ENCODE data around the gene URM1. TPM values are rescaled to one million over a fixed set of nuclear protein-coding genes. Genes with fewer than 3 reads are reported as not detected.

URM1 gene
- total RNA-seq (48.3 TPM), polyA plus RNA-seq (ENCODE audit: insufficient read depth in 1 of 8, insufficient read length in 8 of 8, low replicate concordance in 1 of 8) (10 to 100 TPM; 55.4 to 82.2 (median 68.5) TPM)
- long read RNA-seq, donor 1, transcript URM1-203 (5 exons, 2,650 nt), result major isoform, 15 of 40 reads
- long read RNA-seq, donor 1, partial matches to known transcripts, result 22 of 40 reads
- long read RNA-seq, donor 1, other reads (novel, unspliced or antisense), result 0 of 40 reads
- long read RNA-seq, donor 2, transcript URM1-203 (5 exons, 2,650 nt), result major isoform, 6 of 7 reads
- long read RNA-seq, donor 2, partial matches to known transcripts, result 0 of 7 reads
- long read RNA-seq, donor 2, other reads (novel, unspliced or antisense), result 0 of 7 reads
- long read RNA-seq, donor 3, transcript URM1-203 (5 exons, 2,650 nt), result major isoform, 35 of 38 reads
- long read RNA-seq, donor 3, partial matches to known transcripts, result 0 of 38 reads
- long read RNA-seq, donor 3, other reads (novel, unspliced or antisense), result 0 of 38 reads
- long read RNA-seq, donor 4, transcript URM1-203 (5 exons, 2,650 nt), result major isoform, 18 of 22 reads
- long read RNA-seq, donor 4, partial matches to known transcripts, result 0 of 22 reads
- long read RNA-seq, donor 4, other reads (novel, unspliced or antisense), result 0 of 22 reads
- long read RNA-seq, donor 5, transcript URM1-205 (5 exons, 723 nt), result minor isoform, 7 of 64 reads
- long read RNA-seq, donor 5, transcript URM1-203 (5 exons, 2,650 nt), result major isoform, 52 of 64 reads
- long read RNA-seq, donor 5, partial matches to known transcripts, result 5 of 64 reads
- long read RNA-seq, donor 5, other reads (novel, unspliced or antisense), result 0 of 64 reads
- long read RNA-seq, donor 6, transcript URM1-205 (5 exons, 723 nt), result minor isoform, 8 of 82 reads
- long read RNA-seq, donor 6, transcript URM1-203 (5 exons, 2,650 nt), result major isoform, 64 of 82 reads
- long read RNA-seq, donor 6, partial matches to known transcripts, result 0 of 82 reads
- long read RNA-seq, donor 6, other reads (novel, unspliced or antisense), result 5 of 82 reads
- long read RNA-seq, donor 7, transcript URM1-203 (5 exons, 2,650 nt), result major isoform, 28 of 32 reads
- long read RNA-seq, donor 7, partial matches to known transcripts, result 0 of 32 reads
- long read RNA-seq, donor 7, other reads (novel, unspliced or antisense), result 0 of 32 reads
- long read RNA-seq, donor 8, transcript URM1-203 (5 exons, 2,650 nt), result major isoform, 23 of 30 reads
- long read RNA-seq, donor 8, partial matches to known transcripts, result 0 of 30 reads
- long read RNA-seq, donor 8, other reads (novel, unspliced or antisense), result 0 of 30 reads
- long read RNA-seq, donor 9, transcript URM1-205 (5 exons, 723 nt), result minor isoform, 5 of 28 reads
- long read RNA-seq, donor 9, transcript URM1-203 (5 exons, 2,650 nt), result major isoform, 21 of 28 reads
- long read RNA-seq, donor 9, partial matches to known transcripts, result 0 of 28 reads
- long read RNA-seq, donor 9, other reads (novel, unspliced or antisense), result 0 of 28 reads
- long read RNA-seq, donor 10, transcript URM1-205 (5 exons, 723 nt), result minor isoform, 8 of 35 reads
- long read RNA-seq, donor 10, transcript URM1-203 (5 exons, 2,650 nt), result major isoform, 25 of 35 reads
- long read RNA-seq, donor 10, partial matches to known transcripts, result 0 of 35 reads
- long read RNA-seq, donor 10, other reads (novel, unspliced or antisense), result 0 of 35 reads
- long read RNA-seq, donor 11, transcript URM1-203 (5 exons, 2,650 nt), result major isoform, 30 of 31 reads
- long read RNA-seq, donor 11, partial matches to known transcripts, result 0 of 31 reads
- long read RNA-seq, donor 11, other reads (novel, unspliced or antisense), result 0 of 31 reads

- Histone ChIP-seq H3K9me3 (replicated peaks; ENCODE audit: control insufficient read depth, low read depth, low read length) (no peaks in the 10 kb centered on the region), H3K27me3 (ENCODE audit: control insufficient read depth, insufficient read depth, low read length) (no peaks in the 10 kb centered on the region), H3K4me3 (ENCODE audit: low read length) (peak within 1 kb of the TSS; percentile 99), H3K27ac (ENCODE audit: low read length) (peak within 1 kb of the TSS; percentile 100), H3K4me1 (ENCODE audit: control insufficient read depth, insufficient read depth, low read length) (peaks cover 20% of the 10 kb centered on the region), H3K36me3 (ENCODE audit: control insufficient read depth, insufficient read depth, low read length) (peaks cover 25% of the 10 kb centered on the region)
- DNase-seq, result peak; percentile 99
- 0% methylated on average over 40 of the region's 55 CpGs for WGBS (ENCODE audit: insufficient coverage)
Measured at GRCh38 chr9:128370752-128371629, at the start of gene URM1. URM1 (plus strand) TSS chr9:128371374; CDS start chr9:128371381, 7 bp downstream.

- H3K36me3 ChIP-seq (ENCODE audit: control insufficient read depth, insufficient read depth, low read length), result peaks cover 47% of the 10 kb centered on the region
- no peak overlapping the region for H3K27ac ChIP-seq (ENCODE audit: low read length)
- H3K9me3 ChIP-seq (replicated peaks; ENCODE audit: control insufficient read depth, low read depth, low read length), result no peaks in the 10 kb centered on the region
- peaks cover 18% of the 10 kb centered on the region for H3K4me1 ChIP-seq (ENCODE audit: control insufficient read depth, insufficient read depth, low read length)
- WGBS (ENCODE audit: insufficient coverage), result 1% methylated on average over 21 of the region's 21 CpGs
- DNase-seq, result no peak
- H3K27me3 ChIP-seq (ENCODE audit: control insufficient read depth, insufficient read depth, low read length), result no peaks in the 10 kb centered on the region
- peak overlapping the region; percentile 98 for H3K4me3 ChIP-seq (ENCODE audit: low read length)
Measured at GRCh38 chr9:128321879-128322403, 49.2 kb upstream of the URM1 start.

GRCh38 chr9:128322404-128323211, 48.6 kb upstream of the URM1 start, which contains the start of the genes COQ4 and TRUB2:
COQ4 (plus strand) TSS chr9:128322839; CDS start chr9:128322859, 20 bp downstream.
TRUB2 (minus strand) TSS chr9:128322447; CDS start chr9:128322408, 39 bp downstream.
- Histone ChIP-seq H3K36me3 (ENCODE audit: control insufficient read depth, insufficient read depth, low read length) (peaks cover 44% of the 10 kb centered on the region), H3K27me3 (ENCODE audit: control insufficient read depth, insufficient read depth, low read length) (no peaks in the 10 kb centered on the region), H3K4me1 (ENCODE audit: control insufficient read depth, insufficient read depth, low read length) (peaks cover 18% of the 10 kb centered on the region), H3K27ac (ENCODE audit: low read length) (peak within 1 kb of the TSS; percentile 99), H3K9me3 (replicated peaks; ENCODE audit: control insufficient read depth, low read depth, low read length) (no peaks in the 10 kb centered on the region), H3K4me3 (ENCODE audit: low read length) (peak within 1 kb of the TSS; percentile 98)
- DNase-seq, result peak; percentile 99
- WGBS (ENCODE audit: insufficient coverage), result 0% methylated on average over 83 of the region's 83 CpGs

GRCh38 chr9:128323212-128323730, 47.9 kb upstream of the URM1 start:
- WGBS (ENCODE audit: insufficient coverage), result 0% methylated on average over 3 of the region's 16 CpGs
- no peaks in the 10 kb centered on the region for H3K9me3 ChIP-seq (replicated peaks; ENCODE audit: control insufficient read depth, low read depth, low read length)
- peak overlapping the region; percentile 99 for H3K27ac ChIP-seq (ENCODE audit: low read length)
- peaks cover 45% of the 10 kb centered on the region for H3K36me3 ChIP-seq (ENCODE audit: control insufficient read depth, insufficient read depth, low read length)
- peaks cover 18% of the 10 kb centered on the region for H3K4me1 ChIP-seq (ENCODE audit: control insufficient read depth, insufficient read depth, low read length)
- H3K27me3 ChIP-seq (ENCODE audit: control insufficient read depth, insufficient read depth, low read length), result no peaks in the 10 kb centered on the region
- H3K4me3 ChIP-seq (ENCODE audit: low read length), result peak overlapping the region; percentile 98
- peak; percentile 22 for DNase-seq

GRCh38 chr9:128323791-128324190, 47.4 kb upstream of the URM1 start:
- Histone ChIP-seq H3K4me1 (ENCODE audit: control insufficient read depth, insufficient read depth, low read length) (peaks cover 18% of the 10 kb centered on the region), H3K27me3 (ENCODE audit: control insufficient read depth, insufficient read depth, low read length) (no peaks in the 10 kb centered on the region), H3K27ac (ENCODE audit: low read length) (no peak overlapping the region), H3K4me3 (ENCODE audit: low read length) (peak overlapping the region; percentile 98), H3K9me3 (replicated peaks; ENCODE audit: control insufficient read depth, low read depth, low read length) (no peaks in the 10 kb centered on the region), H3K36me3 (ENCODE audit: control insufficient read depth, insufficient read depth, low read length) (peaks cover 45% of the 10 kb centered on the region)
- 84% methylated on average over 2 of the region's 12 CpGs for WGBS (ENCODE audit: insufficient coverage)
- no peak for DNase-seq

- H3K27me3 ChIP-seq (ENCODE audit: control insufficient read depth, insufficient read depth, low read length), result no peaks in the 10 kb centered on the region
- no peak for DNase-seq
- H3K27ac ChIP-seq (ENCODE audit: low read length), result no peak overlapping the region
- WGBS (ENCODE audit: insufficient coverage), result no CpG with 5 or more reads among the region's 1 CpG
- peaks cover 18% of the 10 kb centered on the region for H3K4me1 ChIP-seq (ENCODE audit: control insufficient read depth, insufficient read depth, low read length)
- peaks cover 48% of the 10 kb centered on the region for H3K36me3 ChIP-seq (ENCODE audit: control insufficient read depth, insufficient read depth, low read length)
- H3K9me3 ChIP-seq (replicated peaks; ENCODE audit: control insufficient read depth, low read depth, low read length), result no peaks in the 10 kb centered on the region
- no peak overlapping the region for H3K4me3 ChIP-seq (ENCODE audit: low read length)
Measured at GRCh38 chr9:128324401-128324800, 46.8 kb upstream of the URM1 start.

- DNase-seq, result no peak
- H3K4me1 ChIP-seq (ENCODE audit: control insufficient read depth, insufficient read depth, low read length), result peaks cover 18% of the 10 kb centered on the region
- no peak overlapping the region for H3K27ac ChIP-seq (ENCODE audit: low read length)
- H3K4me3 ChIP-seq (ENCODE audit: low read length), result no peak overlapping the region
- H3K36me3 ChIP-seq (ENCODE audit: control insufficient read depth, insufficient read depth, low read length), result peaks cover 45% of the 10 kb centered on the region
- no peaks in the 10 kb centered on the region for H3K9me3 ChIP-seq (replicated peaks; ENCODE audit: control insufficient read depth, low read depth, low read length)
- WGBS (ENCODE audit: insufficient coverage), result 89% methylated on average over 13 of the region's 13 CpGs
- no peaks in the 10 kb centered on the region for H3K27me3 ChIP-seq (ENCODE audit: control insufficient read depth, insufficient read depth, low read length)
Measured at GRCh38 chr9:128325629-128326028, 45.5 kb upstream of the URM1 start.

Data from muscle of leg (tissue), 16 donors.